HG03342 (cell line): ENCODE data around the gene IRF4.
A peak's percentile ranks its signal among the peaks of the same experiment; 100 is the strongest.

Experiments
- ATAC-seq: cut with Tn5 transposase; IDR thresholded peaks from one replicate; pipeline ENCODE4 v1.9.1; 2021; ENCODE audit warnings: mild to moderate bottlenecking, moderate library complexity; ENCODE audit not compliant: unreplicated experiment

IRF4 gene

GRCh38 chr6:352896-353470, 38.6 kb upstream of the IRF4 start:
- no peak for ATAC-seq

- ATAC-seq = no peak
Measured at GRCh38 chr6:353642-354614, 37.6 kb upstream of the IRF4 start.

GRCh38 chr6:354631-355280, 36.8 kb upstream of the IRF4 start:
- ATAC-seq = no peak

- ATAC-seq = no peak
Measured at GRCh38 chr6:355373-356208, 36.0 kb upstream of the IRF4 start.

GRCh38 chr6:356828-357251, 34.7 kb upstream of the IRF4 start:
- peak; percentile 44 for ATAC-seq

- ATAC-seq = no peak
Measured at GRCh38 chr6:357261-357790, 34.2 kb upstream of the IRF4 start.

- no peak for ATAC-seq
Measured at GRCh38 chr6:357791-358341, 33.7 kb upstream of the IRF4 start.

- ATAC-seq = no peak
Measured at GRCh38 chr6:358432-358831, 33.1 kb upstream of the IRF4 start.

GRCh38 chr6:358847-359246, 32.7 kb upstream of the IRF4 start:
- no peak for ATAC-seq

- ATAC-seq = no peak
Measured at GRCh38 chr6:359261-360035, 32.1 kb upstream of the IRF4 start.

GRCh38 chr6:360349-360748, 31.2 kb upstream of the IRF4 start:
- ATAC-seq = no peak

GRCh38 chr6:360764-361373, 30.7 kb upstream of the IRF4 start:
- no peak for ATAC-seq

GRCh38 chr6:361411-362132, 30.0 kb upstream of the IRF4 start:
- ATAC-seq = no peak

GRCh38 chr6:362231-362923, 29.2 kb upstream of the IRF4 start:
- ATAC-seq = no peak

- ATAC-seq = no peak
Measured at GRCh38 chr6:362924-363249, 28.7 kb upstream of the IRF4 start.

- ATAC-seq = no peak
Measured at GRCh38 chr6:363291-363690, 28.3 kb upstream of the IRF4 start.

- no peak for ATAC-seq
Measured at GRCh38 chr6:363909-364308, 27.6 kb upstream of the IRF4 start.
